ENCODE data around the gene UQCRC2. TPM values are rescaled to one million over a fixed set of nuclear protein-coding genes. Genes with fewer than 3 reads are reported as not detected.

Gene UQCRC2
- total RNA-seq, 1 donor from 2014 or later = 231 TPM

- Mint-ChIP-seq H3K27ac (no peak overlapping the region), H3K27me3 (no peaks in the 10 kb centered on the region), H3K4me3 (no peak overlapping the region), H3K9me3 (peaks cover 4% of the 10 kb centered on the region), H3K36me3 (peaks cover 11% of the 10 kb centered on the region), H3K4me1 (ENCODE audit: unreplicated experiment) (peaks cover 31% of the 10 kb centered on the region)
- TF ChIP-seq, protein P1, sequence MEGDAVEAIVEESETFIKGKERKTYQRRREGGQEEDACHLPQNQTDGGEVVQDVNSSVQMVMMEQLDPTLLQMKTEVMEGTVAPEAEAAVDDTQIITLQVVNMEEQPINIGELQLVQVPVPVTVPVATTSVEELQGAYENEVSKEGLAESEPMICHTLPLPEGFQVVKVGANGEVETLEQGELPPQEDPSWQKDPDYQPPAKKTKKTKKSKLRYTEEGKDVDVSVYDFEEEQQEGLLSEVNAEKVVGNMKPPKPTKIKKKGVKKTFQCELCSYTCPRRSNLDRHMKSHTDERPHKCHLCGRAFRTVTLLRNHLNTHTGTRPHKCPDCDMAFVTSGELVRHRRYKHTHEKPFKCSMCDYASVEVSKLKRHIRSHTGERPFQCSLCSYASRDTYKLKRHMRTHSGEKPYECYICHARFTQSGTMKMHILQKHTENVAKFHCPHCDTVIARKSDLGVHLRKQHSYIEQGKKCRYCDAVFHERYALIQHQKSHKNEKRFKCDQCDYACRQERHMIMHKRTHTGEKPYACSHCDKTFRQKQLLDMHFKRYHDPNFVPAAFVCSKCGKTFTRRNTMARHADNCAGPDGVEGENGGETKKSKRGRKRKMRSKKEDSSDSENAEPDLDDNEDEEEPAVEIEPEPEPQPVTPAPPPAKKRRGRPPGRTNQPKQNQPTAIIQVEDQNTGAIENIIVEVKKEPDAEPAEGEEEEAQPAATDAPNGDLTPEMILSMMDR (conservative IDR thresholded peaks at IDR 0.05) = no peak
- DNase-seq (ENCODE audit: extremely low spot score, unreplicated experiment) = no peak
These were observed 74.5 kb downstream of the UQCRC2 start for GRCh38 chr16:22027633-22028032.

DNA sequence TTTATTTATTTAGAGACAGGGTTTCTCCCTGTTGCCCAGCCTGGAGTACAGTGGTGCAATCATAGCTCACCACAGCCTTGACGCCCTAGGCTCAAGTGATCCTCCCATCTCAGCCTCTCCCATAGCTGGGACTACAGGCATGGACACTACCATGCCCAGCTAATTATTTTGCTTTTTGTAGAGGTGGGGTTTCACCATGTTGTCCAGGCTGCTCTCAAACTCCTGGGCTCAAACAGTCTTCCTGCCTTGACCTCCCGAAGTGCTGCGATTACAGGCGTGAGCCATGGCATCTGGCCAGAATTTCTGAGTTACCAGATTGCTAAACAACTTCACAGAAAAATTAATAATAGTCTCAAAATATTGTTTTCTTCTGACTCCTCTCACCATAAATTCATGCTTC lies 76.5 kb downstream of the UQCRC2 start:
- Mint-ChIP-seq H3K27ac (no peak overlapping the region), H3K36me3 (peaks cover 11% of the 10 kb centered on the region), H3K27me3 (no peaks in the 10 kb centered on the region), H3K9me3 (peaks cover 4% of the 10 kb centered on the region), H3K4me3 (no peak overlapping the region), H3K4me1 (ENCODE audit: unreplicated experiment) (peaks cover 27% of the 10 kb centered on the region)
- no peak for DNase-seq (ENCODE audit: extremely low spot score, unreplicated experiment)
- TF ChIP-seq, protein P1 (conservative IDR thresholded peaks at IDR 0.05) = no peak

DNA sequence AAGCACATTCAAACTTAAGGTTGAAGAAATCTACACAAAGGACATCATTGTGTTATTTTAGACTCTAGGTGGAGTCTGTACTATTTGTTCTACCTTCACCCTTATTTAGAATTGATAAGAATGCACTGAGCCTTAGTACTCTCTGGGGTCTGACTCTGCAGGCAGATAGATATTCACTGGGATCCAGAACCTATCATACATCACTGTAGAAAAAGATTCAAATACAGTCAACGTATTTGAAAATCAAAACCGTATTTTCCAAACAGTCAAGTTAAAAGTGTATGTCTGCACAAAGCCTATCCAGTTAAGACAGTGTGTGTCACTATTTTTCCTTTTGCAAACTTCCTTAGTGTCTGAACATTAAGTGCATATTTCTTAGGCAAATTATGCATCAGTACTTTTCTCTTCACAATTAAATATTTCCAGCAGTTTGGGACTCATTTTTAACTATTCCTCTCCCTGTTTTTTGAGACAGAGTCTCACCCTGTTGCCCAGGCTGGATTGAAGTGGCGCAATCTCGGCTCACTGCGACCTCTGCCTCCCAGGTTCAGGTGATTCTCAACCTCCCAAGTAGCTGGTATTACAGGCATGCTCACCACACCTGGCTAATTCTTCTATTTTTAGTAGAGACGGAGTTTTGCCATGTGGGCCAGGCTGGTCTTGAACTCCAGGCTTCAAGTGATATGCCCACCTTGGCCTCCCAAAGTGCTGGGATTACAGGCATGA lies 77.1 kb downstream of the UQCRC2 start:
- H3K4me3 Mint-ChIP-seq = no peak overlapping the region
- no peak overlapping the region for H3K27ac Mint-ChIP-seq
- no peak for DNase-seq (ENCODE audit: extremely low spot score, unreplicated experiment)
- TF ChIP-seq, protein P1 (conservative IDR thresholded peaks at IDR 0.05) = no peak
- H3K4me1 Mint-ChIP-seq (ENCODE audit: unreplicated experiment) = peaks cover 31% of the 10 kb centered on the region
- H3K27me3 Mint-ChIP-seq = no peaks in the 10 kb centered on the region
- H3K36me3 Mint-ChIP-seq = peaks cover 11% of the 10 kb centered on the region
- peaks cover 4% of the 10 kb centered on the region for H3K9me3 Mint-ChIP-seq

DNA sequence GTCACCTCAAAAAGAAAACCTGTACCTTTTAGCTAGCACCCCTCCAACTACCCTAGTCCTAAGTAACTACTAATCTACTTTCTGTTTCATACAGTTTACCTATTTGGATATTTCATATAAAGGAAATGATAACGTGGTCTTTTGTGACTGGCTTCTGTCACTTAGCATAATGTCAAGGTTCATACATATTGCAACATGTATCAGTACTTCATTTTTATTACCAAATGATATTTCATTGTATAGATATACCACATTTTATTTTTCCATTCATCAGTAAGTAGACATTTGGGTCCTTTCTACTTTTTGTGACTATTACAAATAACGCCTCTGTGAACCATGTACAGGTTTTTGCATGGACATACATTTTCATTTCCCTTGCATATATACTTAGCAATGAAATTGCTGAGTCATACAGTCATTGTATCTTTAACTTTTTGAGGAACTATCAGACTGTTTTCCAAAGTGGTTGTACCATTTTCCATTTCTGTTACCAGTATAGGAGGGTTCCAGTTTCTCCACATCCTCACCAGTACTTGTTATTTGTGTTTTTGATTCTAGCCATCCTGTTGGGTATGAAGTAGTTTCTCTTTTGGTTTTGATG lies 78.4 kb downstream of the UQCRC2 start:
- H3K9me3 Mint-ChIP-seq = peaks cover 4% of the 10 kb centered on the region
- no peak overlapping the region for H3K27ac Mint-ChIP-seq
- no peak overlapping the region for H3K4me3 Mint-ChIP-seq
- H3K36me3 Mint-ChIP-seq = peaks cover 12% of the 10 kb centered on the region
- TF ChIP-seq, protein P1 (conservative IDR thresholded peaks at IDR 0.05) = no peak
- peaks cover 24% of the 10 kb centered on the region for H3K4me1 Mint-ChIP-seq (ENCODE audit: unreplicated experiment)
- DNase-seq (ENCODE audit: extremely low spot score, unreplicated experiment) = no peak
- no peaks in the 10 kb centered on the region for H3K27me3 Mint-ChIP-seq

Other genes with a start within 250 kb of the UQCRC2 start
- gene NPIPB4, start 95.6 kb upstream of the UQCRC2 start, total RNA-seq (ENCODE audit: low replicate concordance) = 72.4 and 96.8 TPM in 2 replicates
- not detected in 2 replicates for gene PDZD9, start 47.8 kb downstream of the UQCRC2 start, total RNA-seq (ENCODE audit: low replicate concordance)
- 12.2 and 13.5 TPM in 2 replicates for gene MOSMO, start 54.8 kb downstream of the UQCRC2 start, total RNA-seq (ENCODE audit: low replicate concordance)
- gene VWA3A, start 139.2 kb downstream of the UQCRC2 start, total RNA-seq (ENCODE audit: low replicate concordance) = 0.55 and 4.7 TPM in 2 replicates
- gene SDR42E2, start 209.1 kb downstream of the UQCRC2 start, total RNA-seq (ENCODE audit: low replicate concordance) = 0.19 TPM in 1 of 2 replicates, not detected in the other

Measured in type B pancreatic cell (in vitro differentiated cells).